DMS153 treated with DMSO at 0.1 percent for 48 hours (cell line): ENCODE measurements around the gene MYO7A.

ENCODE experiments used
- DNase-seq: peaks from one replicate; lab custom pipeline; 2025; ENCODE audit not compliant: unreplicated experiment; lab: John Stamatoyannopoulos, UW

MYO7A gene

DNA sequence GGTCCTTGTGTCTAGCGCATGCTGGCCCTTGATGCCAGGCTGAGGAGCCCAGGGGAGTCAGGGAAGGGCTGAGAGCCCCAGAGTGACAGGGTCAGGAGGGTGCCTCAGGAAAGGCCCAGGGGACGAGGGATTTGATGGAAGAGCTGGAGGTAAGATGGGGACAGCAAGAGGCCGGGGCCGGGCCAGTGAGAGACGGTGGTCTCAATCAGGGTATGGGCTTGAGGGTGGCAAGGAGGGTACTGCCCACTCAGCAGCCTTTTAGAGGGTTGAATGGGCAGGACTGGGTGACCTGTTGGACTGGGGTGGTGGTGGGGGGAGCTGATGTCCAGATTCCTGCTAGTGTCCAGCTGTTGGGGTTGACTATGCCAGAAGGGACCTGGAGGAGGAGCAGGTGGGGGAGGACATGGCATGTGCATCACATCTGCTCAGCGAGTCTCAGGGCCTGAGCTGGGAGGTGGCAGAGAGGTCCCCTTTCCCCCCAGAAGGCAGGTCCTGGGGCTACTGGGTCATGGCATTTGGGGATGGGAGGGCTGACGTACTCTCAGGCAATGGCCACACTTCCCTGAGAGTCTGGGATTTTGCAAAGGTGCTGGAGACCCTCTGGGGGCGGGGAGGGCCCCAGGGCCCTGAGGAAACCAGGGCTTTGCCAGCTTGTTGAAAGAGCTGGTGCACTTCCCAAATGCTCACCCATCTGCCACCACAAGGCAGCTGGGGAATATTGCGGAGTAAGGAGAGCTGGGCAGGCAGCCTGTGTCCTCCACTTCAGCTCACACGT is 18.4 kb downstream of the MYO7A start:
- DNase-seq = no peak

DNA sequence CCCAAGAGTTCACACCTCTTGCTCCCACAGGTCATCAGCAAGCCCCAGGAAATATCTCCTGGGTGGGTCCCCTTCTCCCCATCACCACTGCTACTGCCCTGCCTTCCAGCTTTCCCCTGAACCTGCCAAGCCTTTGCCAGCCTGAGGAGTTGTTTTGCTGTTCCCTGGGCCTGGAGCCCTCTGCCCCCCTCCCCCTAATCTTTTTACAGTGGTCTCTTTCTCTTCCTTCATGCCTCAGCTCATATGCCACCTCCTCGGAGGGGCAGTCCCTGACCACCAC is 18.9 kb downstream of the MYO7A start:
- no peak for DNase-seq

DNA sequence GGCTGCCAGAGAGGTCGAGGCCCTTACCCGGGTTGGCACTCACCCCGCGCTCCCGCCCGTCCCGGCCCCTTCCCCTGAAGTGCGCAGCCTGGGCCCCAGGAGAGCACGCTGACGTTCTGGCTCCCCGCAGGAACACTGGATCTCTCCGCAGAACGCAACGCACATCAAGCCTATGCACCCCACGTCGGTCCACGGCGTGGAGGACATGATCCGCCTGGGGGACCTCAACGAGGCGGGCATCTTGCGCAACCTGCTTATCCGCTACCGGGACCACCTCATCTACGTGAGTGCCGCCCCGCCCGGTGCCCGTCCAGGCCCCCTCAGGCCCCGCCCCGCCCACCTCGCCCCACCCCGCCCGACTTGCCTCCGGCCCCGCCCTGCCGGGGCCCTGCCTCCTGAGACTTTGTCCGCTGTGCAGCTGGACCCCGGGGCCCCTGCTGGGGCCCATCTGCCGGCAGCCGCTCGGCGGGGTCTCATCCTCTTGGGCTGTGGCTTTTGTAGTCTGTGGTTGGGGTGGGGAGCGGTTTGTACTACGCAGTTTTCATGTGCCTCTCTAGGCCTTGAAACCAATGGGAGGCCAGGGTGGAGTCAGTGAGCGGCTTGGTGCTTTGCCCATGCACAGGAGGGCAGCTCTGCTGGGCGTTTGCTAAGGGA is 19.7 kb downstream of the MYO7A start:
- no peak for DNase-seq

DNA sequence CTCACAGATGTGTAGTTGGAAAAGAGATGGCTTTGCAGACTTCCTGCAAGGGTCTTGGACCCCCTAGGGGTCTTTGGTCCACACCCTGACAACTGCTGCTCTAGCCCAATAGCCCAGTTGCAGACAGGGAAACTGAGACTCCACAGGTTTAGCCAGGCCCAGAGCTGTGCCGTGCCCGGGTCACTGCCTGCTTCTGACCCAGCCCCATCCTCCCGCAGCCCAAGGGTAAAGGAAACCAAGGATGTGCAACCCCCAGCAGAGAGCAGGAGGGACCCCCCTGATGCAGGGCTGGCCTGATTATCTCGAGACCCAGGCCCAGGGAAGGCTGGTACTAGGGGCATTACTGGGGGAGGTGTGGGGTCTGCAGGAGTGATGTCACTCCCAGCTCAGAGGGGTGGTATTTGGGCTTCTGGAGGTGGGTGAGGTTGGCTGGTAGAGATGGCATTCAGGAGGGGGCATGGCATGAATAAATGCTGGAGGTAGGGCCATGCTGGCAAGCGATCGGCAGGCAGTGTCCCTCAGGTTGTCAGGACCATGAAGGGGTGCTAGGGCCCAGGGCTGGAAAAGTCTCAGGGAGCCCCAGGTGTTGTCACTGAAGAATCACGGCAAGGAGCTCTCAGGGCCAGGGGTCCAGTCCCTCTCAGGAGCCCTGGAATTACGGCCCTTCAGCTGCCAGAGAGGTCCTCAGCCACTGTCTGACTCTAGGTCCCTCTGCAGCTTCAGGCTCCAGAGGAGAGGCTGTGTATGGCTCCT is 21.1 kb downstream of the MYO7A start:
- DNase-seq = no peak

DNA sequence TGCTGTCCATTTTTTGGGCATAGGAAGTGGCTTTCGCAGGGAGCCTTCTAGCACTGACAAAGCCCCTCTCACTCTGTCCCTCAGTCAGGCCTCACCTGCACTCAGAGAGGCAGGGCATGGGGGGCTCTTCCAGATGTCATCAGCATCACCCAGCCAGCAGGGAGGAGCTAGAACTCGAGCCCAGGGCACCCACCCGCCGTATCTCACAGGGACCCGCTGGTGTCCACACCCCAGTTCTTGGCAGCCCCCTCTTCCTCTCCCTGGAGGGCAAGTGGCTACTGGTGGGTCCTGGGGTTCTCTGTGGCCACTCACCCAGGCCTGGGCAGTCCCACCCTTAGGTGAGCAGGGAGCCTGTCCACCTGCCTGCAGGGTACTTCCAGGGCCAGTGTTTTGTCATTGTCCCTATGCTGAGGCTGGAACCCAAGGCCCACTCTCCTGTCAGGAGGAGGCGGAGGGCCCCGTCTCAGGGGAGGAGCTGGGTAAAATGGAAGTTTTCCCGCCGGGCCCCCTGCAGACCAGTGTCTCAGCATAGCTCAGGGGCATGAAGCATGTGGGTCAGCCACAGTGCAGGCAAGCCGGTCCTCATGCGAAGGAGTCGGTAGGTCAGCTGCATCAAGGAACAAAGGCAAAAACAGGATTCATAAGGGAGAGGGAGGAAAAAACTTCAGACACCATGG is 21.8 kb downstream of the MYO7A start:
- no peak for DNase-seq

DNA sequence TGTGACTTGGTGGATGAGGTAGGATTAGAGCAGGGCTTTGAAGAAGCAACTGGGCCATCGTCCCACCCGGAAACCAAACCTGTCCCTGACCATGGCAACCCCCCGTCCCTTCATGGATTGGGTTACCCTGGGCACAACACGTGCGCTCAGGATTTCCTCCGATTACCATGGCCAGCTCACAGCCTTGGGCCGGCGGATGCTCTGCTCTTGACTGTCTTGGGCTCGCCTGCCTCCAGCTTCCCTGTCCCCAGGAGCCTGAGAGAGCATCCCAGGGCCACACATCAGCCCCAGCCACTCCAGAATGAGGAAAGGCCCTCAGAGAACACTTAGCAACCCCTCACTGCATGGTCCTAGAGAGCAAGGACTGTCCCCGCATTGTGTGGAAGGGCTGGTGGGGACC is 22.8 kb downstream of the MYO7A start:
- DNase-seq = no peak

DNA sequence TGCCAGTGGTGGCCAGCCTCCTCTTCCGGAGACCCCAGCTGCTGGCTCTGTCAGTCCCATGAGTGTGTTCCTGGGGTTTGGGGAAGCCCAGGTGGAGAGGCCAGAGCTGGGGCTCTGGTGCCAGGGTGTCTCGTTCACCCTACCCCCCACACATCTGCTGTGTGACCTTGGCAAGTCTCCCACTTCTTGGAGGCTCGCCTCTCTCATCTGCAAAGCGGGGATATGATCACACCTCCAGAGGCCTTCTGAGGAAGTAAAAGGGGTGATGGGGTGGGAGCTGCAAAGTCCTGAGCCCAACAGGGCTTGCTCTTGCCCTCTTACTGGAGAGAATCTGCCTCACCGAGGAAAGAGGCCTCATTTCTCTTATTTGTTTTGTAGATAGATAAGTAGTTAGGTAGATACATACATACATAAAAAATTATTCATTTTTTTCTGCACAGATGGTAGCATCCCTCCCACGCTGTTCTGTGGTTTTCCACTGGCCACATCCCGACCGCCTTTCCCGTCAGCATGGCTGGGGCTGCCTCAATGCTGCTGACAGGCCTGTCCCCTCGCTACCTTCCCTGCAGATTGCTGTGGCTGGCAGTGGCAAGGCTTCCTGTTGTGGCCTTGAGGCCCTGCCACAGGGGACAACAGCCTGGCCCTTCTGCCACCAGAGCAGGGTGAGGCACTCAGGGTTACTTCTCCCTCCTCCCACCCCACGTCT is 23.9 kb downstream of the MYO7A start:
- DNase-seq = no peak

DNA sequence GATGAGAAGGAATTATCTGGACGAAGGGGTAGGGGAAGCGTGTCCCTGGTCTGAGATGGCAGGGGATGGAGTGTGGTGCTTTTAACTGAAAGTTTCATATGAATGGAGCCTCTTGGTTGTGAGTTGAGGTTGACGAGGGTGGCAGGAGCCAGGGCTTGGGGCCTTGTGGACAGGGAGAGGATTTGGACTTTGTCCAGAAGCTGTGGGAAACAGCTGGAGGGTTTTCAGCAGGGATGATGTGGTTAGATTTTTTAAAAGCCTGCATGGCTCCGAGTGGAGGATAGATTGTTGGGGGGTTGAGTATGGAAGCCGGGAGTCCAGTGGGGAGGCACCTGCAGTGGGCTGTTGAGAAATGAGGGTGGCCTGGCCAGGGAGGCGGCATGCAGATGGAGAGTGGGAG is 24.8 kb downstream of the MYO7A start:
- DNase-seq = no peak

DNA sequence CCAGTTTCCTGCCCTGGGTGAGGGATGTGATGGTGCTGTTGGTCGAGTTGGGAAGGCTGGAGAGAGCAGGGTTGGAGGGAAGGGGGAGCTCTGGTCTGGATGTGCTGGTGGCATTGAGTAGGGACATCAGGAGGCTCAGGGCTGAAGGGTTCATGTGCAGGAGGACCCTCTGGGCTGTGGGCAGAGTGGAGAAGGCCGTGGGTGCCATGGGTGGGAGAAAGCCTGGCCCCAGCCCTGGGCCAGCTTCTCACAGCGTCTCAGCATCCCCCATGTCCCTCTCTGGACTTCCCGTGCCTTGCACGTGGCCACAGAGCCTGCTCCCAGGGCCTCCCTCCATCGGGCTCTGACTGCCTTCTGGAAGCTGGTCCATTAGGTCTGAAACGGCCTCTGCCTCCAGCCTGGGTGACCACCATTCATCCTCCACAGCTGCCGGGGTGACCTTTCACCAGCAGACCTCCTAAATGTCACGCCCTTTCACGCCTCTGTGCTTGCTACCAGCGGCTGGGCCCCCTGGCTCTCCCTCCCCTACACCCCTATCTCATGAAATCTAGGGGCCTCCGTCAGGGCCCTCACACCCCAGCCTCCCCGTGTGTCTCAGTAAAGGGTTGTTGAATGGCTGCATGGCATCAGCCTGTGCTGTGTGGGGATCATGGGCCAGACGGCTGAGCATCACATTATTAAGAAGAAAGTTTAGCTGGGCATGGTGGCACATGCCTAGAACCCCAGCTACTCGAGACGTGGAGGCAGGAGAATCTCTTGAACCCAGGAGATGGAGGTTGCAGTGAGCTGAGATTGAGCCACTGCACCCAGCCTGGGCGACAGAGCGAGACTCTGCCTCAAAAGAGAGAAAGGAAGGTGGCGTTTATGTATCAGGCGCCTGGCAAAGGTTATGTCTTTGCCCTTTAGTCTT is 25.5 kb downstream of the MYO7A start:
- DNase-seq = no peak

DNA sequence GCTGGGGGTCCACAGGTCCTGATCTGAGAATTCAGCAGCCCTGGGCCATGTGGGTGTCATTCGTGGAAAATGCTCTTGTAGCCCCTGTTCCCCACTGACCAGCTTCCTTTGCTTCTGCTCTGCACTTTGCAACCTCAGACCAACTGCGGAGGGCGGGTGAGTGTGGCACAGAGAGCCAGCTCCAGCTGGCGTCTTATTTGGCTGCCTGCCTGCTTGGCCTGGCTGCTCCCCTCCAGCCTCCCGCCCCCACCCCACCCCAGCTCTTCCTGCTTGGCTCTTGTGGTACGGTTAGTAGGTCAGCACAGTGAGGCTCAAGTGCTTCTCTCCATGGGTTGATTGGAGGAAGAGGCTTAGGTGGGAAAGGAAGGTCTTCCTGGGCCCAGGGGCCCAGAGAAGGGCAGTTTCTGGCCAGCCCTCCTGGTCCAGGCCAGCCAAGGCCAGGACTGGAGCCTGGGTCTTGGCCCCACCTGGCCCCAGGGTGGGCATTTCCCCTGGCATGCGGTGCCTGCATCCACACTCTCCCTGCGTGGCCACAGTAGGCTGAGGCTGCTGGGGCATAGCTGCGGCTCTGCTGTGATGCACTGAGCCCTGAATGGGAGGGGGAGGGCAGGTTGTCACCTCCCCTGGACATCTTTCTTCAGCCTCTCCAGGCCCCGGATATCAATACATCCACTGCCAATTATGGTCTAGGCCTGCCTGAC is 26.5 kb downstream of the MYO7A start:
- DNase-seq = peak; percentile 22

DNA sequence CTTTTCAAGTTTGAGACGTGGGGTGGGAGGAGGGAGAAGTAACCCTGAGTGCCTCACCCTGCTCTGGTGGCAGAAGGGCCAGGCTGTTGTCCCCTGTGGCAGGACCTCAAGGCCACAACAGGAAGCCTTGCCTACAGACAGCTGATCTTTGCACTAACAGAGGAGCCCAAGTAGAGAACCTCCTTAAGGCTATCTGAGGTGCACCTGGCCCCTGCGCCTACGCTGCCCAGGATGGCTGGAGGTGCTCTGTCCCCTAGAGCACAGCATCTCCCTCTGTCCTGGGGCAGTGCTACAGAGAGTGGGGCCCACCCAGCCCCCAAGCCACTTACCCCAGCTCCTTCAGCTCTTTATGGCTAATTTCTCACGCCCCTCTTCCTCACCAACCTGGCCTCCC is 27.0 kb downstream of the MYO7A start:
- DNase-seq = no peak

DNA sequence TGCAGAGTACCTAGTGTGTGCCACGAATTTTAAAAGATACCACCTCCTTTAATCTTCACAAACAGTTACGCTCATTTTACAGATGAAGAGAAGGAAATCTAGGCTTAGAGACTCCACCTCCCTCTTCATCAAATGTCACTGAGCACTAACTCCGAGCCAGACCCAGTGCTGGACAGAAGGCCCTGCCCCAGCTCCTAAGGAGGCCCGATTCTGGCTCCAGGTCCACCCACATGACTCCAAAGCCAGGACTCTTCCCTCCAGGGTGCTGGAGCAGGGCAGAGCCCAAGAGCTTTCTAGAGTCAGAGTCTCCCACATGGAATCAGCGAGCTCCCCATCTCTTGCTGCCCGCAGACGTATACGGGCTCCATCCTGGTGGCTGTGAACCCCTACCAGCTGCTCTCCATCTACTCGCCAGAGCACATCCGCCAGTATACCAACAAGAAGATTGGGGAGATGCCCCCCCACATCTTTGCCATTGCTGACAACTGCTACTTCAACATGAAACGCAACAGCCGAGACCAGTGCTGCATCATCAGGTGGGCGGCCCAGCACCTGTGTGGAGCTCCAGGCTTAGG is 27.6 kb downstream of the MYO7A start:
- no peak for DNase-seq

DNA sequence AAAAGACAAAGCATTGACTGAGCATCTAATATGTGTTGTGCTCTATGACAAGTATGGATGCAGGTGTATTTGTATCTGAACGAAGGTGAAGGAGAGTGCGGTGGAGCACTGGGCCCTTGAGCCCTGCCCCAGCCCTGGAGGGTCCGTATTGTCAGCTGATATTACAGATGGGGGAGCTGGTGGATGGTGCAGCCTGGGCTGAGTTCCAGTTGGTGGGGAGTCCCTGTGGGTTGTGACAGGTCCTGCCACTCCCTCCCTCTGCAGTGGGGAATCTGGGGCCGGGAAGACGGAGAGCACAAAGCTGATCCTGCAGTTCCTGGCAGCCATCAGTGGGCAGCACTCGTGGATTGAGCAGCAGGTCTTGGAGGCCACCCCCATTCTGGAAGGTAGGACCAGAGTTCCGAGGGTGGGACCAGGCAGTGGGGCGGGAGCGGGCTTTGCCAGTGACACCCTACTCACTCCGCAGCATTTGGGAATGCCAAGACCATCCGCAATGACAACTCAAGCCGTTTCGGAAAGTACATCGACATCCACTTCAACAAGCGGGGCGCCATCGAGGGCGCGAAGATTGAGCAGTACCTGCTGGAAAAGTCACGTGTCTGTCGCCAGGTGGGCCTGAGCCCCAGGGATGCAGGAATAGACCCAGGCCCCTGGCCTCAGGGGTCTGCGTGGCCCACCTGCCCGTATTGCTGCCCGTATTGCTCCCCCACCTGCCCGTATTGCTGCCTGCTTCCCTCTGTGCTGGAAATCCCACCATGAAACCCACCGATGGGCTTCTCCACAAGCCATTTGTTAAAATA is 28.6 kb downstream of the MYO7A start:
- no peak for DNase-seq

DNA sequence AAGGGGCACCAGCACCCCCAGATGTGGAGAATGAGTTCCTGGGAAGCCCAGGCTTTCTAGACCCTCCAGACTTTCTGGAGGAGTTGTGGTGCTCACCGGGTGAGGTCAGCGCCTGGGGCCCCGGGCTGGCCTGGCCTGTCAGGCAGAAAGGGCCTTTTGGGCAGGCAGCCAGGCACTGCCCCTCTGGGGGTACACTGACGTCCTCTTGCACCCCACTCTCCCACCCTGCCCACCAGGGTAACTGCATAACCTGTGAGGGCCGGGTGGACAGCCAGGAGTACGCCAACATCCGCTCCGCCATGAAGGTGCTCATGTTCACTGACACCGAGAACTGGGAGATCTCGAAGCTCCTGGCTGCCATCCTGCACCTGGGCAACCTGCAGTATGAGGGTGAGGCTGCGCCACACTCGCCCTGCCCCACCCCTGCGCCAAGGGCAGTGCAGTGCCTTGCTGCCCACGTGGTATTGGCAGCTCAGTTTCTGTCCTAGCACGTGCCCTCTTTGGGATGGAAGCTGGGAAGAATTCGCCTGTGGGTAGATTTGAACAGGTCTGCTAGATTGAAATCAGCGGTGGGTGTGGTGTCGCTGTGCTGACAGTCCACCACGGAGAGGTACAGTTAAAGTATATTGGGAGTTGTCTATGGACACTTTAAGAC is 30.1 kb downstream of the MYO7A start:
- DNase-seq = no peak

DNA sequence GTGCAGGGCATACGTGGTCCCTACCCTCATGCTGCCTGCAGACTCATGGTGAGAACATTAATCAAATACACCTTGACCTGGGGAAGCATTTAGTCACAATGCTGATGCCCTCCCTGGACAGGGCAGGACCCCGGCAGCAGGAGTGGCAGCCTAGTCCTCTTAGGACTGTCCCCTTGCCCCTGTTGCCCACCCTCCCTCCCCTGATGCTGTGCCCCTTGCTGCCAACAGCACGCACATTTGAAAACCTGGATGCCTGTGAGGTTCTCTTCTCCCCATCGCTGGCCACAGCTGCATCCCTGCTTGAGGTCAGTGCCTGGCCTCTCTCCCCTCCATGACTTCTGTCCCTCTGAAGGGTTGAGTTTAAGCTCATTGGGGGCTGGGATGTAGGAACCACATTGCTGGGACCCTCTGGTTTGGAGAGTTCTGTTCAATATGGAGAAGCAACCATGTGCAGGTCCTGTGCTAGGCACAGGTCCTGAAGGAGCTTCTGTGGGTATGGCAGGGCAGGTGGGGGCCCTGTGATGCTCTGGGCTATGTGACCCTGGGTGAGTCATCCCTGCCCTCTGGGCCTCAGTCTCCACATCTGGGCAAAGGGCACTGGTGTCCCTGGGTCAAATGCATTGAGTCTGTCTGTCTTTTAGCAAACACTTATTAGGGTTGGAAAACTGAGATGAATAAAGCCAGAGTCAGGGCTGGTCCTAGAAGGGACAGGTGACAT is 31.3 kb downstream of the MYO7A start:
- no peak for DNase-seq

DNA sequence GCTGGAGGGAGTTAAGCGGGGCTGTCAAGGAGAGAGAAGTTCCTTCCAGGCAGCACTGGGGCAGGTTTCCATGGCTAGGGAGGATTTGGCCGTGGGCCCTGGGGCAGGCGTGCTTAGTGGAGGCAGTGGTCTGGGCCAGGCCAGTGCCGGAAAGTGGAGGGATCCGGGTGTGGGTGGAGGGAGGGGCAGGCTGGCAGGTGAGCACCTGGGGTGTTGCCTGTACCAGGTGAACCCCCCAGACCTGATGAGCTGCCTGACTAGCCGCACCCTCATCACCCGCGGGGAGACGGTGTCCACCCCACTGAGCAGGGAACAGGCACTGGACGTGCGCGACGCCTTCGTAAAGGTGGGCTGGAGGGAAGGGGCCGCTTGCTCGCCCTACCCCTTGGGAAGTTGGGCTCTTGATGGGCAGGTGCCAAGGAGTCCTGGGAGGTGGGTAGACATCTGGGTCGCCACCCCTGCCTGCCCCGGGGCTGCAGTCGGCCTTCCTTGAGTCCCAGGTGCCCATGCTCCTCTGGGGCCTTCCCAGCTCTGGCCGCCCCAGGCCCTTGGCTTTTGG is 32.0 kb downstream of the MYO7A start:
- DNase-seq = no peak

DNA sequence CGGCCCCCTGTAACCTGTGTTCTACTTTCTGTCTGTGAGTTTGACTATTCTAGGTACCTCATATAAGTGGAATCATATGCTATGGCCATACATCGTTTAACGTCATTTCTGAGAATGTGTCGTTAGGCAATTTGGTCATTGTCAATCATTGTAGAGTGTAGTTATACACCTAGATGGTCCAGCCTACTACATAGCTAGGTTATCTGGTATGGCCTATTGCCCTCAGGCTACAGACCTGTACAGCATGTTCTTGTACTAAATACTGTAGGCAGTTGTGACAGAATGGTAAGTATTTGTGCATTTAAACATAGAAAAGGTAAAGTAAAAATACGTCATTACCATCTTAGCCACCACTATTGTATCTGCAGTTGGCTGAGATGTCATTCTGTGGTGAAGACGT is 35.2 kb downstream of the MYO7A start:
- DNase-seq = no peak
